ENCODE measurements around the gene ZBTB3. TPM values are rescaled to one million over a fixed set of nuclear protein-coding genes. Genes with fewer than 3 reads are reported as not detected.

ZBTB3 gene
- total and polyA plus RNA-seq, 2 of the 13 experiments (the other 11 are each of a cell fraction or from before 2014, with no cell fraction given): 3.4 to 5.2 TPM

DNA sequence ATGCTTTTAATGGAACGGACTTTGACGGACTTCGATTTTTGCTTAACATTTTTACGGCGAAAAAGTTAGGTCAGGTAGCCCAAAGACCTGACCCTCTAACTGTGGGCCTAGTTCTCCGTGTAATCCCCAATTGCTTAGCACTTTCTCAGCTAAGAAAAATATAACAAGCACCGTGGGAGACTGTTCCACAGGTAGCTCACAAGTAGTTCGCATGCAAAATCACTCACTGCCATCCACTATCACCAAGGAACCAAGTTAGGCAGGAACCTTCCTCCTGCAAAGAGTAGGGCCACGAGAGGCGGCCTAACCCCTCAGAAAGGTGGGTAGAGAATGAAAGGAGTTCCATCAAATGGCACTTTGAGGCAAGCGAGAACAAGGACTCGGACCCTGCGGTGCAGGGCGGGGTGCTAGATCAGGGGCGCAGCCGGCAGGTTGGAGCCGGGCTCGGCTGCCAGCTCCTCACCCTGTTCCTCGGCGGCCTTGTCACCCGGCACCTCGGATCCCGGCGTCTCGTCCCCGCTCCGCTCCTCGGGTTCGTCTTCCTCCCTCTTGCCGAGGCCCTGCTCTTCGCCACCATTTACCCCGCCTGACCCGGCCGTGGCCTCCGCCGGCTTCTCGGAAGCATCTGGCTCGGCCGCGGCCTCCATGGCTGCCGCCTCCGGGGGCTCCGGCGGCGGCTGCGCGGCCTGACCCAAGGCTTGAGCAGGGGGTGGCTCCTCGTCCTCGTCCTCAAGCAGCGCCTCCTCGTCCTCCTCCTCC lies 27.6 kb downstream of the ZBTB3 start (continued):
- TF ChIP-seq, protein P1, sequence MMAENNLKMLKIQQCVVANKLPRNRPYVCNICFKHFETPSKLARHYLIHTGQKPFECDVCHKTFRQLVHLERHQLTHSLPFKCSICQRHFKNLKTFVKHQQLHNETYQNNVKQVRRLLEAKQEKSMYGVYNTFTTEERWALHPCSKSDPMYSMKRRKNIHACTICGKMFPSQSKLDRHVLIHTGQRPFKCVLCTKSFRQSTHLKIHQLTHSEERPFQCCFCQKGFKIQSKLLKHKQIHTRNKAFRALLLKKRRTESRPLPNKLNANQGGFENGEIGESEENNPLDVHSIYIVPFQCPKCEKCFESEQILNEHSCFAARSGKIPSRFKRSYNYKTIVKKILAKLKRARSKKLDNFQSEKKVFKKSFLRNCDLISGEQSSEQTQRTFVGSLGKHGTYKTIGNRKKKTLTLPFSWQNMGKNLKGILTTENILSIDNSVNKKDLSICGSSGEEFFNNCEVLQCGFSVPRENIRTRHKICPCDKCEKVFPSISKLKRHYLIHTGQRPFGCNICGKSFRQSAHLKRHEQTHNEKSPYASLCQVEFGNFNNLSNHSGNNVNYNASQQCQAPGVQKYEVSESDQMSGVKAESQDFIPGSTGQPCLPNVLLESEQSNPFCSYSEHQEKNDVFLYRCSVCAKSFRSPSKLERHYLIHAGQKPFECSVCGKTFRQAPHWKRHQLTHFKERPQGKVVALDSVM (CRISPR knock-in tag; IDR thresholded peaks at IDR 0.05): 0 out of 2 replicates have a peak, but pooled peaks have one; percentile 1
- peak; percentile 20; the same call in 1 of the 2 replicates for TF ChIP-seq IKZF5 (CRISPR knock-in tag; IDR thresholded peaks at IDR 0.05)
- TF ChIP-seq, protein P2, sequence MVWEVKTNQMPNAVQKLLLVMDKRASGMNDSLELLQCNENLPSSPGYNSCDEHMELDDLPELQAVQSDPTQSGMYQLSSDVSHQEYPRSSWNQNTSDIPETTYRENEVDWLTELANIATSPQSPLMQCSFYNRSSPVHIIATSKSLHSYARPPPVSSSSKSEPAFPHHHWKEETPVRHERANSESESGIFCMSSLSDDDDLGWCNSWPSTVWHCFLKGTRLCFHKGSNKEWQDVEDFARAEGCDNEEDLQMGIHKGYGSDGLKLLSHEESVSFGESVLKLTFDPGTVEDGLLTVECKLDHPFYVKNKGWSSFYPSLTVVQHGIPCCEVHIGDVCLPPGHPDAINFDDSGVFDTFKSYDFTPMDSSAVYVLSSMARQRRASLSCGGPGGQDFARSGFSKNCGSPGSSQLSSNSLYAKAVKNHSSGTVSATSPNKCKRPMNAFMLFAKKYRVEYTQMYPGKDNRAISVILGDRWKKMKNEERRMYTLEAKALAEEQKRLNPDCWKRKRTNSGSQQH (CRISPR knock-in tag; IDR thresholded peaks at IDR 0.05; ENCODE audit: low read depth): peak; percentile 31; the same call in 1 of the 2 replicates
- peak; percentile 17; the same call in 1 of the 2 replicates for TF ChIP-seq TGIF2 (CRISPR knock-in tag; IDR thresholded peaks at IDR 0.05)
- TF ChIP-seq PHF8 (CRISPR knock-in tag; IDR thresholded peaks at IDR 0.05): peak; percentile 47; the same call in 1 of the 2 replicates
- TF ChIP-seq, protein P3, sequence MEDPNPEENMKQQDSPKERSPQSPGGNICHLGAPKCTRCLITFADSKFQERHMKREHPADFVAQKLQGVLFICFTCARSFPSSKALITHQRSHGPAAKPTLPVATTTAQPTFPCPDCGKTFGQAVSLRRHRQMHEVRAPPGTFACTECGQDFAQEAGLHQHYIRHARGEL (CRISPR knock-in tag; IDR thresholded peaks at IDR 0.05): 0 out of 2 replicates have a peak, but pooled peaks have one; percentile 60
- TF ChIP-seq NFE2L2 (IDR thresholded peaks at IDR 0.05; ENCODE audit: low read length): no peak
- 0 out of 2 replicates have a peak, but pooled peaks have one; percentile 50 for TF ChIP-seq ZNF598 (CRISPR knock-in tag; IDR thresholded peaks at IDR 0.05; ENCODE audit: borderline replicate concordance)
- TF ChIP-seq, protein P4, sequence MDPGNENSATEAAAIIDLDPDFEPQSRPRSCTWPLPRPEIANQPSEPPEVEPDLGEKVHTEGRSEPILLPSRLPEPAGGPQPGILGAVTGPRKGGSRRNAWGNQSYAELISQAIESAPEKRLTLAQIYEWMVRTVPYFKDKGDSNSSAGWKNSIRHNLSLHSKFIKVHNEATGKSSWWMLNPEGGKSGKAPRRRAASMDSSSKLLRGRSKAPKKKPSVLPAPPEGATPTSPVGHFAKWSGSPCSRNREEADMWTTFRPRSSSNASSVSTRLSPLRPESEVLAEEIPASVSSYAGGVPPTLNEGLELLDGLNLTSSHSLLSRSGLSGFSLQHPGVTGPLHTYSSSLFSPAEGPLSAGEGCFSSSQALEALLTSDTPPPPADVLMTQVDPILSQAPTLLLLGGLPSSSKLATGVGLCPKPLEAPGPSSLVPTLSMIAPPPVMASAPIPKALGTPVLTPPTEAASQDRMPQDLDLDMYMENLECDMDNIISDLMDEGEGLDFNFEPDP (CRISPR knock-in tag; conservative IDR thresholded peaks at IDR 0.05): no peak
- TF ChIP-seq ZSCAN21 (CRISPR knock-in tag; IDR thresholded peaks at IDR 0.05; ENCODE audit: borderline replicate concordance): no peak
- 0 out of 2 replicates have a peak, but pooled peaks have one; percentile 57 for TF ChIP-seq ZNF572 (CRISPR knock-in tag; IDR thresholded peaks at IDR 0.05)
- TF ChIP-seq ZBTB42 (CRISPR knock-in tag; IDR thresholded peaks at IDR 0.05): peak; percentile 49; the same call in 1 of the 2 replicates
- TF ChIP-seq CC2D1A (CRISPR knock-in tag; IDR thresholded peaks at IDR 0.05): no peak
- no peak for TF ChIP-seq U2AF2 (IDR thresholded peaks at IDR 0.05; ENCODE audit: low read depth, low read length)
- TF ChIP-seq ELF4 (CRISPR knock-in tag; IDR thresholded peaks at IDR 0.05; ENCODE audit: borderline replicate concordance): peak; percentile 10; the same call in 1 of the 2 replicates
- TF ChIP-seq SRF (IDR thresholded peaks at IDR 0.05; ENCODE audit: low read depth, low read length): no peak
- TF ChIP-seq ZNF207 (IDR thresholded peaks at IDR 0.05; ENCODE audit: borderline replicate concordance): no peak
- no peak for TF ChIP-seq GTF2F1 (IDR thresholded peaks at IDR 0.05; ENCODE audit: low read length)
- TF ChIP-seq SIN3A (IDR thresholded peaks at IDR 0.05; ENCODE audit: borderline replicate concordance, low read depth, low read length): peak; percentile 2; the same call in 1 of the 2 replicates
- TF ChIP-seq DR1 (CRISPR knock-in tag; IDR thresholded peaks at IDR 0.05): no peak
- TF ChIP-seq, protein P5, sequence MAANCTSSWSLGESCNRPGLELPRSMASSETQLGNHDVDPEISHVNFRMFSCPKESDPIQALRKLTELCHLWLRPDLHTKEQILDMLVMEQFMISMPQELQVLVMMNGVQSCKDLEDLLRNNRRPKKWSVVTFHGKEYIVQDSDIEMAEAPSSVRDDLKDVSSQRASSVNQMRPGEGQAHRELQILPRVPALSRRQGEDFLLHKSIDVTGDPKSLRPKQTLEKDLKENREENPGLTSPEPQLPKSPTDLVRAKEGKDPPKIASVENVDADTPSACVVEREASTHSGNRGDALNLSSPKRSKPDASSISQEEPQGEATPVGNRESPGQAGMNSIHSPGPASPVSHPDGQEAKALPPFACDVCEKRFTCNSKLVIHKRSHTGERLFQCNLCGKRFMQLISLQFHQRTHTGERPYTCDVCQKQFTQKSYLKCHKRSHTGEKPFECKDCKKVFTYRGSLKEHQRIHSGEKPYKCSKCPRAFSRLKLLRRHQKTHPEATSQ (CRISPR knock-in tag; IDR thresholded peaks at IDR 0.05; ENCODE audit: borderline replicate concordance): no peak
- TF ChIP-seq GTF3A (CRISPR knock-in tag; conservative IDR thresholded peaks at IDR 0.05): no peak
